NOMO-1 treated with DMSO at 0.1 percent for 48 hours (cell line): Measurements from ENCODE around the gene CHPF2.

Source experiments
- DNase-seq: peaks from one replicate; lab custom pipeline; 2025; ENCODE audit not compliant: unreplicated experiment; lab: John Stamatoyannopoulos, UW

Gene CHPF2

GRCh38 chr7:151245360-151246101 is 13.2 kb downstream of the CHPF2 start:
- DNase-seq, result no peak

- DNase-seq, result no peak
These were observed 14.0 kb downstream of the CHPF2 start for GRCh38 chr7:151246102-151246850.

- DNase-seq, result no peak
These were observed 14.7 kb downstream of the CHPF2 start for GRCh38 chr7:151246851-151247580.

- DNase-seq, result no peak
These were observed 15.5 kb downstream of the CHPF2 start for GRCh38 chr7:151247611-151248345.

GRCh38 chr7:151248346-151249033 is 16.2 kb downstream of the CHPF2 start, which contains the start of gene SMARCD3:
TSS of gene SMARCD3 (minus strand) at chr7:151248694. CDS start at chr7:151248562, 132 bp downstream.
- no peak for DNase-seq

GRCh38 chr7:151249034-151249731 is 16.9 kb downstream of the CHPF2 start:
- DNase-seq, result peak; percentile 37

GRCh38 chr7:151249732-151250072 is 17.4 kb downstream of the CHPF2 start:
- DNase-seq, result no peak

- DNase-seq, result no peak
These were observed 18.2 kb downstream of the CHPF2 start for GRCh38 chr7:151250181-151251132.

- no peak for DNase-seq
These were observed 19.0 kb downstream of the CHPF2 start for GRCh38 chr7:151251328-151251688.

GRCh38 chr7:151251689-151252560 is 19.6 kb downstream of the CHPF2 start:
- DNase-seq, result no peak

GRCh38 chr7:151252561-151252835 is 20.2 kb downstream of the CHPF2 start:
- DNase-seq, result no peak

GRCh38 chr7:151252961-151253711 is 20.9 kb downstream of the CHPF2 start:
- no peak for DNase-seq

GRCh38 chr7:151254316-151254715 is 22.0 kb downstream of the CHPF2 start:
- no peak for DNase-seq

GRCh38 chr7:151254851-151255250 is 22.6 kb downstream of the CHPF2 start:
- DNase-seq, result no peak

GRCh38 chr7:151255390-151255789 is 23.1 kb downstream of the CHPF2 start:
- no peak for DNase-seq

- DNase-seq, result no peak
These were observed 24.2 kb downstream of the CHPF2 start for GRCh38 chr7:151256410-151257045.

- no peak for DNase-seq
These were observed 25.7 kb downstream of the CHPF2 start for GRCh38 chr7:151257990-151258389.
